IPS-20b (cell line): ENCODE results near the gene SNRNP70.
A peak's percentile ranks its signal among the peaks of the same experiment; 100 is the strongest.
"Not testable (repeated sequence)": the region's sequence is repeated elsewhere in the genome, so short reads cannot be mapped to it uniquely, and the experiment has no call there.

Experiments used
- H3K27ac ChIP-seq: one replicate; pipeline ENCODE4 v1.5.1; 2013; ENCODE audit warnings: low read length
- H3K27me3 ChIP-seq: 2 replicates; pipeline ENCODE4 v1.6.1; 2013; ENCODE audit warnings: mild to moderate bottlenecking, low read length, inconsistent platforms; ENCODE audit not compliant: insufficient read depth
- H3K36me3 ChIP-seq: 2 replicates; pipeline ENCODE4 v1.6.1; 2013; ENCODE audit warnings: low read depth, mild to moderate bottlenecking, inconsistent platforms, low read length, moderate library complexity; ENCODE audit not compliant: insufficient read depth
- H3K4me1 ChIP-seq: 2 replicates; pipeline ENCODE4 v1.6.1; 2013; ENCODE audit warnings: mild to moderate bottlenecking, control low read depth, inconsistent platforms, low read length, moderate library complexity; ENCODE audit not compliant: insufficient read depth
- H3K4me3 ChIP-seq: 2 replicates; pipeline ENCODE4 v1.5.1; 2013; ENCODE audit warnings: mild to moderate bottlenecking, low read length, inconsistent platforms
- H3K9ac ChIP-seq: 2 replicates; pipeline ENCODE4 v1.6.1; 2013; ENCODE audit warnings: low read depth, mild to moderate bottlenecking, inconsistent platforms, low read length, moderate library complexity
- H3K9me3 ChIP-seq: 2 replicates; pipeline ENCODE4 v1.6.1; 2013; ENCODE audit warnings: mild to moderate bottlenecking, low read depth, low read length, inconsistent platforms; ENCODE audit not compliant: insufficient read depth

The SNRNP70 gene

DNA sequence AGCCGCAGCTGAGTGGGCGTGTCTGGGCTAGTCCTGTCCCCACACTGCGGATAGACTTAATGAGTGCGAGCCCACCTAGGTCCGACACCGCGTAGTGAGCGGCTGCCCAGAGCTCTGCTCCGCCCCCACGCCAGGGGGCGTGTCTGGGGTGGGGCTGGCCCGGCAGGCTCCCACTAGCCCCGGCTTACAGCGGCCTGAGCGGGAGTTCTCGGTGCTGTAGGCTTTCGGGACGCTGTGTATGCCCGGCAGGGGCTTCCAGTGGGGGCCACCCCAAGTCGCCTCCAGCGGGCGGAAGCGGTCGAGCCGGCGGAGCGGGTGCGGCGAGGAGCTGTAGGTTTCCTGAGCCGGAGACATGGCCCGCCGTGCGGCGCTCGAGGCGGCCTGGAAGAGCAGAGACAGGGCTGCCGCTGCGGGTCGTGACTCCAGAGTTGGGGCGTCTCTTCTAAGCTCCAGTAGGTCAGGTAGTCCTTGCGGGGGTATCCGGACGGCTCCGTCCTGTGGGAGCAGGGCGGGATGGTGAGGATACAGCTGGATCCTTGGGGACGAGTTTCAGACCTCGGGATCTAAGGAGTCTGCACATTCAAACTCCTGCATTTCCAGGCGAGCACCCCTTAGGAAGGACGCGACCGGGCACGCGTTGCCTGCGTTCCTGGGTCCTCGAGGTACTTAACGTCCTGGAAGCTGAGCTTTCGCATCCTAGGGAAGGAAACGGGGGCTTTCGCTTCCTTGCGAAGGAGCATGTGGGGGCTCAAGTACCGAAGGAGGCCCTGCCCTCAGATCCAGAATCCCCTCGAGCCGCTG is 28.9 kb upstream of the SNRNP70 start:
- Histone ChIP-seq H3K27ac (no peak overlapping the region), H3K9ac (no peak overlapping the region), H3K9me3 (no peaks in the 10 kb centered on the region), H3K27me3 (peaks cover 53% of the 10 kb centered on the region), H3K36me3 (no peaks in the 10 kb centered on the region), H3K4me1 (0 out of 2 replicates have a peak, but pooled peaks cover 3% of the 10 kb centered on the region), H3K4me3 (peak overlapping the region; percentile 65)

DNA sequence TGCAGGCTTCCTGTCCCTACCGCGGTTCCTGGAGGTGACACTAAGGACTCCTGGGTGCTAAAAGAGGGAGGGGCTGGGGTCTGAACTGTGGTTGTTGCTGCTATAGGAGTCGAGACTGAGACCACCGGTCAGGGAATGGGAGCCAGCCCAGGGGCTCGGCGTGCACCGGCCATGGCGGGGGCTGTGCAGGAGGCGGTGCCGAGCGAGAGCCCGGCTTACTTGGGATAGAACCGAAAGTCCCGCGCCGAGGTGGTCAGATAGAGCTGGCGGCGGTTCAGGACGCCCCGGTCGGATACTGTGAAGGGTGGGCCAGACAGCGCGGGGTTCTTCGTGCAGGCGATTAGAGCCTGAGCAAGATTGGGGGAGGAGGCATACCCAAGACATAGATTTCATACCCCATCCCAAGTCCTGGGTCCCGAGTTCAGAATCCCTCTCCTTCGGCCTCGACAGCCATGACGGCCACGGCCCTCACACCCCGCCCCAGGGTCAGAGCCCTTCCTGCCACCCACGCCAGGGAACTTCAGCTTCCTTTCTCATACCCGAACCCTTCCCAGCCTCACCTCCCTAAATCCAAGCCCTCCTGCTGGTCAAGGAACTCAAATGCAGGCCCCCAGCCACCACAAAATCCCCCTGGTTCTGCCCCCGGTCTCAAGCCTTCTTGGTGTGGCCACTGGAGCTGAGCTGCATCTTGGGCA is 28.2 kb upstream of the SNRNP70 start:
- not testable (repeated sequence) for H3K4me1 ChIP-seq, H3K9ac ChIP-seq, H3K36me3 ChIP-seq, H3K9me3 ChIP-seq, H3K27ac ChIP-seq
- peak overlapping the region; percentile 65 for H3K4me3 ChIP-seq
- H3K27me3 ChIP-seq: peaks cover 53% of the 10 kb centered on the region

DNA sequence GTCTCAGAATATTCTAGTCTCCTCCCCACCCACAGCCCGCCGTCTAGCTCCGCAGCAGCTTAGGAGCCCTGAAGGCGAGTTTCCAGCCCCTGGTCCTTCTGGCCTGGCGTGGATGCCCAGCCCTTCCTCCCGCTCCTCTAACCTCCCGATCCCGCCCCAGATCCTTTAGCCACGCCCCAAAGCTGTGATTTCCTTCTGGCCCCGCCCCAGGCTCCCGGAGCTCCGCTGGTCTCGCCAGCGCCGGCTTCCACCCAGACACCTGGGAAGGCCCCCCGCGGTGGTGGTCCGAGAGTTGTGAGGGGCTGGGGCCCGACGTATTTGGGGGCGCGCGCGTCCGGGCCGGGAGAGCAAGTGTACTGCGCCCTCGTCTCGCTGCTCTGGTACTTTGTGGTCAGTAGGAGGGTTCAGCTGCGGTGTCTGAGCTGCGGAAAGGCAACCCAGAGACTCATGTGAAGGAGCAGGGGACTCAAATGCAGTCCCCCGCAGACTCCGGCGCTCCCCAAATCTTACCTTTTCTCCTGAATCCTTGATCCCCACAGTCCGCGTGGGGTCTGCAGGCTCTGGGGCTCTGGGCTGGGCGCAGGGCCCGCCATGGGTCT is 27.5 kb upstream of the SNRNP70 start, which contains the start of gene CGB7:
Gene CGB7 (minus strand): TSS at position 114 of the 599 bp plus-strand sequence. CDS start 2,374 bp downstream, outside the sequence.
- Histone ChIP-seq H3K9me3 (no peaks in the 10 kb centered on the region), H3K36me3 (no peaks in the 10 kb centered on the region), H3K9ac (no peak within 1 kb of the TSS), H3K27ac (no peak within 1 kb of the TSS), H3K4me1 (0 out of 2 replicates have a peak, but pooled peaks cover 3% of the 10 kb centered on the region), H3K4me3 (peak within 1 kb of the TSS; percentile 65), H3K27me3 (peaks cover 53% of the 10 kb centered on the region)

DNA sequence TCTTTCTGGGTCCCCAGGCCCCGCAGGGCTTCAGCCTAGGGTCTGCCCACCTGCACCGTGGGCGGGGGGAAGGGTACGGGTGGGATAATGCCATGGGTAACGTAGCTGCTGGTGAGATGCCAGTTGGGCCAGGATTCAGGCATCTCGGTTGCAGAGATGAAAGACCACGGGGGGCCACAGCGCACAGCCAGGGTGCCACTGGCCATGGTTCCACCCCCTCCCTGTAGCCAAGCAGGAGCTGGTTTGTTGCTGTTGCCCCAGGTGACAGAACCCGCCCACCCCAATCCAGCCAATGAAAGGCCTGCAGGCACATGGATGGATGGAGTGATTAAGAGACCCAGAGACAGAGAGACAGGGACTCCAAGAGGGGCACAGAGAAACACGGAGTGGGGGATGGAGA is 26.7 kb upstream of the SNRNP70 start:
- Histone ChIP-seq H3K27me3 (peaks cover 53% of the 10 kb centered on the region), H3K27ac (no peak overlapping the region)

DNA sequence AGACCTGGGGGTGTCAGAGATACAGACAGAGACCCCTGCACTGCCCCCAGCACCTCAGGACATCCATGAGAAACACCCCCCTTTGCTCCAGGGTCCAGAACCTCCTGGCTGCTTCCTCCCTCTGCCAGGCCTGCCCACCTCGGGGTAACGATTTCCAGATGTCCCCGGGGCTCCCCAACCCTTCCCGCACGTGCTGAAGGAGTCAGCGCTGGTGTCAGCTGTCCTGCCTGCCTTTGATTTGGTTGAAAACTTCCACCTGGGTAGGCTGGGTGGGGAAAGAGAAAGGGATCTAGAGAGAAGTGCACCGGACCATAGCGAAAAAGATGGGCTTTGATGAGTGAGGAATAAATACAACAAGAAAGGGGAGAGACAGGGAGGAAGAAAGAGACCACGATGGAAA is 26.2 kb upstream of the SNRNP70 start:
- H3K36me3 ChIP-seq: no peaks in the 10 kb centered on the region
- H3K9me3 ChIP-seq: no peaks in the 10 kb centered on the region
- H3K4me3 ChIP-seq: no peak overlapping the region
- H3K27me3 ChIP-seq: peaks cover 56% of the 10 kb centered on the region
- H3K4me1 ChIP-seq: peaks cover 6% of the 10 kb centered on the region; the same call in 1 of the 2 replicates
- no peak overlapping the region for H3K27ac ChIP-seq
- no peak overlapping the region for H3K9ac ChIP-seq

More for the DNA sequence above, 26.7 kb upstream of the SNRNP70 start:
- Histone ChIP-seq H3K36me3 (no peaks in the 10 kb centered on the region), H3K4me3 (no peak overlapping the region), H3K9me3 (no peaks in the 10 kb centered on the region), H3K9ac (no peak overlapping the region), H3K4me1 (0 out of 2 replicates have a peak, but pooled peaks cover 3% of the 10 kb centered on the region)

- Histone ChIP-seq H3K9ac (no peak overlapping the region), H3K4me1 (peaks cover 15% of the 10 kb centered on the region), H3K4me3 (no peak overlapping the region), H3K9me3 (no peaks in the 10 kb centered on the region), H3K27ac (no peak overlapping the region), H3K36me3 (no peaks in the 10 kb centered on the region), H3K27me3 (peaks cover 54% of the 10 kb centered on the region)
Observed at GRCh38 chr19:49061000-49061399, 24.3 kb upstream of the SNRNP70 start.

GRCh38 chr19:49061445-49061844 is 23.8 kb upstream of the SNRNP70 start:
- Histone ChIP-seq H3K9me3 (no peaks in the 10 kb centered on the region), H3K9ac (no peak overlapping the region), H3K4me1 (peaks cover 20% of the 10 kb centered on the region), H3K36me3 (no peaks in the 10 kb centered on the region), H3K4me3 (no peak overlapping the region), H3K27me3 (peaks cover 54% of the 10 kb centered on the region), H3K27ac (no peak overlapping the region)

GRCh38 chr19:49064029-49064629 is 21.1 kb upstream of the SNRNP70 start:
- no peaks in the 10 kb centered on the region for H3K9me3 ChIP-seq
- no peak overlapping the region for H3K9ac ChIP-seq
- H3K27me3 ChIP-seq: peaks cover 52% of the 10 kb centered on the region
- H3K4me1 ChIP-seq: peaks cover 17% of the 10 kb centered on the region
- no peak overlapping the region for H3K27ac ChIP-seq
- H3K36me3 ChIP-seq: no peaks in the 10 kb centered on the region
- peak overlapping the region; percentile 48; the same call in 1 of the 2 replicates for H3K4me3 ChIP-seq

GRCh38 chr19:49064768-49065611 is 20.3 kb upstream of the SNRNP70 start, which contains the start of gene NTF4:
NTF4 (minus strand) TSS chr19:49064818; CDS start chr19:49061997, 2,821 bp downstream.
- peak within 1 kb of the TSS; percentile 45 for H3K9ac ChIP-seq

DNA sequence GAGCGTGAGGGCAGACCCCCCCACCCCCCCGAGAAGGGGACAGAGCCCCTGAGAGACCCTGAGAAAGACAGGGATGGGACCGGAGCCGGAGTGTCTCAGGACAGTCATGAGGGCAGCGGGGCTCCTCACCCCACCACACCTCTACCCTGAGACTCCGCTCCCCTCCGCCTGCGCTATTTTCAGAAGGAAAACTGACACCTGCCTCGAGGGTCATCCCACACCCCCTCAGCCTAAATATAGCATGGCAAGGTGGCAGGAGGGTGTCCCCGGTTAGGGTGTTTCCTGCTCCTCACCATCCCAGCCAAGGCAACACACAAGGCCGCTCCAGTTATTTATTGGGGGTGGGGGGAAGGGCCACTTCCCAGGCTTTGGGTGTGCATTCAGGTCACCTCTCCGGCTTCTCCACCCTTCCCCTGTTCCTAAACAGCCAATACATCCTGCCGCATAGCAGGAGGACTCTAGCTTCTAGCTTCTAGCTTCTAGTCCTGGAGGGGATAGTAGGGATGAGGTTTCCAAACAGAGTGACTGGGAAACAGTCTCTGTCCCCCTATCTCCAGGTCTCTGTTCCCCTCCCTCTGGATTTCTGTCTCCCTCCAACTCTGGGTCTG is 19.2 kb upstream of the SNRNP70 start:
- Histone ChIP-seq H3K36me3 (no peaks in the 10 kb centered on the region), H3K27me3 (peaks cover 63% of the 10 kb centered on the region), H3K9ac (no peak overlapping the region), H3K9me3 (no peaks in the 10 kb centered on the region), H3K27ac (no peak overlapping the region), H3K4me1 (peaks cover 17% of the 10 kb centered on the region), H3K4me3 (no peak overlapping the region)

More at GRCh38 chr19:49064768-49065611, 20.3 kb upstream of the SNRNP70 start, which contains the start of gene NTF4:
- Histone ChIP-seq H3K27me3 (peaks cover 55% of the 10 kb centered on the region), H3K27ac (no peak within 1 kb of the TSS), H3K4me1 (peaks cover 17% of the 10 kb centered on the region), H3K9me3 (no peaks in the 10 kb centered on the region), H3K4me3 (peak within 1 kb of the TSS; percentile 48; the same call in 1 of the 2 replicates), H3K36me3 (no peaks in the 10 kb centered on the region)
